T-helper 2 cell (primary cell): Measurements from ENCODE around the gene GYS1.

Experiments
- DNase-seq, 5 experiments: peaks; one replicate each; pipeline versions ENCODE4 v3.0.0 to v3.0.0-alpha.2; 2012 to 2022

The GYS1 gene

GRCh38 chr19:48963371-48964204, 29.5 kb downstream of the GYS1 start:
- DNase-seq: peak; percentile 19 to 70 (median 29)

GRCh38 chr19:48962849-48963165, 30.3 kb downstream of the GYS1 start:
- no peak for DNase-seq

- DNase-seq: peak in 2 of 5 experiments; percentile 30 to 61
Observed at GRCh38 chr19:48962029-48962848, 30.9 kb downstream of the GYS1 start.

DNA sequence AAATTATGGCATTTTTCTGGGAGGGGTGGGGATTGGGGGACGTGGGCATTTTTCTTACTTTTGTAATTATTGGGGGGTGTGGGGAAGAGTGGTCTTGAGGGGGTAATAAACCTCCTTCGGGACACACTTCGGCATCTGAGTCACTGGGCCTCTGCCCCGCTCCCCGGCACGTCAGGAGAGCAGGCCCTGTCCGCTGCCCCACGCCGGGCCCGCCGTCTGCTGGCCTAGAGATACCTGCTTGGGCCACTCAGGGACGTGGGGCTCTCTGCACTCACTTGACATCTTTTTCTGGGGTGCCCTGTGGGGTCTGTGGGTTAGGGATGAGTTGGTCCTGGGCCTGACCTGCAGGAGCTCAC, 31.5 kb downstream of the GYS1 start:
- DNase-seq: no peak

GRCh38 chr19:48961051-48961649, 32.0 kb downstream of the GYS1 start:
- no peak for DNase-seq

DNA sequence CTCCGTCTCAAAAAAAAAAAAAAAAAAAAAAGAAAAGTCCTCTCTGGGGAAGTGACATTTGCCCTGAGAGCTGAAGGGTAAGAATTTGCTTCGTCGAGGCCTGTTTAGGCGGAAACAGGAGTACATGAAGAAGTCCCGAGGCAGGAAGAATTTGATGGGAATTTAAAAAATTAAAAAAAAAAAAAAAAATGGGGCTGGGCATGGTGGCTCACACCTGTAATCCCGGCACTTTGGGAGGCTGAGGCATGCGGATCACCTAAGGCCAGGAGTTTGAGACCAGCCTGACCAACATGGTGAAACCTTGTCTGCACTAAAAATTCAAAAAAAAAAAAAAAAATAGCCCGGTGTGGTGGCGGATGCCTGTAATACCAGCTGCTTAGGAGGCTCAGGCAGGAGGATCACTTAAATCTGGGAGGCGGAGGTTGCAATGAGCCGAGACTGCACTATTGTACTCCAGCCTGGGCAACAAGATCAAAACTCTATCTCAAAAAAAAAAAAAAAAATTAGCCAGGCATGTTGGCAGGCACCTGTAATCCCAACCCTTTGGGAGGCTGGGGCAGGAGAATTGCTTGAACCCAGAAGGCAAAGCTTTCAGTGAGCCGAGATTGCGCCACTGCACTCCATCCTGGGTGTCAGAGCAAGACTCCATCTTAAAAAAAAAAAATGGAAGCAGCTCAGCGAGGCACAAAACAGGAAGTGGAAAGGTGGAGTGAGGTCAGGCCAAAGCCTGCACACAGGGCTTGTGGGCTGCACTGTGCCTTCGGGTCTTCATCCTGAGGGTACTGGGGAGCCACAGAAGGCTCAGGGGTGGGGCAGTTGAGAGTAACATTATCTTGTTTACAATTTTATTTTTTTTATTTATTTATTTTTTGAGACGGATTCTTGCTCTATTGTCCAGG, 33.5 kb downstream of the GYS1 start:
- DNase-seq: peak in 1 of 5 experiments; percentile 65

DNA sequence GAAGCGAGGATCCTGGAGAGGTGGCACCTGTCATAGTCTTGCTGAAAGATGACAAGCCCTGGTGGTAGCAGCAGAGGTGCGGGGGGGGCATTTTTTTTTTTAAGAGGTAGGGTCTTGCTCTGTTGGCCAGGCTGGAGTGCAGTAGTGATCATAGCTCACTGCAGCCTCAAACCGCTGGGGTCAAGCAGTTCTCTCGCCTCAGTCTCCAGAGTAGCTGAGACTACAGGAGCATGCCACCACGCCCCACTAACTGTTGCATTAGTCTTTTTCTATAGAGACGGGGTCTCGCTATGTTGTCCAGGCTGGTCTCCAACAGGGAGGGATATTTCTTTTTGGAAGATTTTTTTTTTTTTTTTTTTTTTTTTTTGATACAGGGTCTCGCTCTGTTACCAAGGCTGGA, 35.1 kb downstream of the GYS1 start:
- no peak for DNase-seq

- DNase-seq: no peak
Observed at GRCh38 chr19:48955308-48955958, 37.7 kb downstream of the GYS1 start.

DNA sequence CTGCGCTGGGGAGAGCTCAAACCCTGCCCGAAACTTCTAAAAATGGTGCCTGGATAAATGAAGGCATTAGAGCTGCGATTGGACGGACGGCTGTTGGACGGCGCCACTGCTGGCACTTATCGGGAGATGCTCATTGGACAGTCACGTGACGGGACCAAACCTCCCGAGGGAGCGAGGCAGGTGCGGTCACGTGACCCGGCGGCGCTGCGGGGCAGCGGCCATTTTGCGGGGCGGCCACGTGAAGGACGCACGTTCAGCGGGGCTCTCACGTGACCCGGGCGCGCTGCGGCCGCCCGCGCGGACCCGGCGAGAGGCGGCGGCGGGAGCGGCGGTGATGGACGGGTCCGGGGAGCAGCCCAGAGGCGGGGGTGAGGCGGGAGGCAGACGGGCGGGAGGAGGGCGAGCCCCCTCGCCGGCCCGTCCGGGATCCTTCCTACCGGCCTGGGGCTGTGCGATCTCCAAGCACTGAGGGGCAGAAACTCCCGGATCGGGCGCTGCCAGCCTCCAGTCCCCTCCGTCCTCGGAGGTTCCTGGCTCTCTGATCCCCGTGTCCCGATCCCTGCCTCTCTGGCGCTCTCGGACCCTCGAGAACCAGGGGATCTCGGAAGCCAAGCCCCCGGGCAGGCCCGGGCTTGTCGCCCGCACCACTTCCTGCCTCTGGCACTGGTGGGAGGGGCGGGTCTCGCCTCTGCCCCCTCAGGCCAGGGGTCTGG, 38.4 kb downstream of the GYS1 start, which contains the start of gene BAX:
Gene BAX (plus strand): TSS at position 281 of the 713 bp plus-strand sequence. CDS start 54 bp downstream, at position 335.
- DNase-seq: peak; percentile 66 to 96 (median 79)

DNA sequence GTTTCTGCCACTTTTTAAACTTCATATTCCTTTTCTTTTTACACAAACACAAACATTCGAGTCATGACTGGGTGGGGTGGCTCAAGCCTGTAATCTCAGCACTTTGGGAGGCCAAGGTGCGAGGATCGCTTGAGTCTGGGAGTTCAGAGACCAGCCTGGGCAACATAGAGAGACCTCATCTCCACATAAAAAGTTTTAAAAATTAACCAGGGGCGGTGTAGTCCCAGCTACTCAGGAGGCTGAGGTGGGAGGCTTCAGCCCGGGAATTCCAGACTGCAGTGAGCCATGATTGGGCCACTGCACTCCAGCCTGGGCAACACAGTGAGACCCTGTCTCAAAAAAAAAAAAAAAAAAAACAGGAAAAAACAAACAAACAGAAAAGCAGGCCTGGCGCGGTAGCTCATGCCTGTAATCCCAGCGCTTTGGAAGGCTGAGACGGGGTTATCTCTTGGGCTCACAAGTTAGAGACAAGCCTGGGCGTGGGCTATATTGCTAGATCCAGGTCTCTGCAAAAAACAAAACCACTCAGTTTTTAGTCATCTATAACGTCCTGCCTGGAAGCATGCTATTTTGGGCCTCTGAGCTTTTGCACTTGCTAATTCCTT, 39.0 kb downstream of the GYS1 start:
- no peak for DNase-seq

DNA sequence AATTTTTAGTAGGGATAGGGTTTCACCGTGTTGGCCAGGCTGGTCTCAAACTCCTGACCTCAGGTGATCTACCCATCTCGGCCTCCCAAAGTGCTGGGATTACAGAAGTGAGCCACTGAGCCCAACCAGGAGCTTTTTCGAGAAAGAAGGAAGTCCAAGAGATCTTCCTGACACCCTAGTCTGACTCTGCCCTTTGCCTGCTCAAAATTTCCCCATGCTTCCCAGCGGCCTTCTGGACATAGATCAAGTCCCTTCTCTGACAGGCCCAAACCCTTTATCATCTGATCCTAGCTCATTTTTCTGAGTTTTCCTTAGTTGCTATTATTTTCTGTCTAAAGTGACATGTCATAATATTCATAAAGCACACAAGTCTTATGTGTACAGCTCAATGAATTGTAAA, 40.0 kb downstream of the GYS1 start:
- no peak for DNase-seq

DNA sequence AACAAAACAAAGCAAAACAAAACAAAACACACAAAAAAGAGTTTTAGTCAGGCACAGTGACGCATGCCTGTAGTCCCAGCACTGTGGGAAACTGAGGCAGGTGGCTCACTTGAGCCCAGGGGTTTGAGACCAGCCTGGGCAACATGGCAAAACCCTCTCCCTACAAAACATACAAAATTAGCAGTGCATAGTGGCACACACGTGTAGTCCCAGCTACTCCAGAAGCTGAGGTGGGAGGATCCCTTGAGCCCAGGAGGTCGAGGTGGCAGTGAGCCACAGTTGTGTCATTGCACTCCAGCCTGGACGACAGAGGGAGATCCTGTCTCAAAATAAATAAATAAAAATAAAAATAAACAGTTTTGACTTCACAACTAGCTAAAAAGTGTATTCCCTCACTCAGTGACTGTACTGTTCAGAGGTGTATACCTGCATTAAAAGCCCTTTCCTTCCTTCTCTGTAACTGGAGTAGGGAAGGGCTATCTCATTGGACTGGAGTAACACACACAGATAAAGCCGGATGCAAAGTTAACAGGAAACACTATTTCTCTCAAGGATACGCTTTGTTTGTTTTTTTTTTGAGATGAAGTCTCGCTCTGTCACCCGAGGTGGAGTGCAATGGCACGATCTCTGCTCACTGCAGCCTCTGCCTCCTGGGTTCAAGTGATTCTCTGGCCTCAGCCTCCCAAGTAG, 42.1 kb downstream of the GYS1 start:
- no peak for DNase-seq

GRCh38 chr19:48950159-48950558, 43.0 kb downstream of the GYS1 start:
- DNase-seq: no peak

- DNase-seq: no peak
Observed at GRCh38 chr19:48947258-48947542, 45.9 kb downstream of the GYS1 start.

DNA sequence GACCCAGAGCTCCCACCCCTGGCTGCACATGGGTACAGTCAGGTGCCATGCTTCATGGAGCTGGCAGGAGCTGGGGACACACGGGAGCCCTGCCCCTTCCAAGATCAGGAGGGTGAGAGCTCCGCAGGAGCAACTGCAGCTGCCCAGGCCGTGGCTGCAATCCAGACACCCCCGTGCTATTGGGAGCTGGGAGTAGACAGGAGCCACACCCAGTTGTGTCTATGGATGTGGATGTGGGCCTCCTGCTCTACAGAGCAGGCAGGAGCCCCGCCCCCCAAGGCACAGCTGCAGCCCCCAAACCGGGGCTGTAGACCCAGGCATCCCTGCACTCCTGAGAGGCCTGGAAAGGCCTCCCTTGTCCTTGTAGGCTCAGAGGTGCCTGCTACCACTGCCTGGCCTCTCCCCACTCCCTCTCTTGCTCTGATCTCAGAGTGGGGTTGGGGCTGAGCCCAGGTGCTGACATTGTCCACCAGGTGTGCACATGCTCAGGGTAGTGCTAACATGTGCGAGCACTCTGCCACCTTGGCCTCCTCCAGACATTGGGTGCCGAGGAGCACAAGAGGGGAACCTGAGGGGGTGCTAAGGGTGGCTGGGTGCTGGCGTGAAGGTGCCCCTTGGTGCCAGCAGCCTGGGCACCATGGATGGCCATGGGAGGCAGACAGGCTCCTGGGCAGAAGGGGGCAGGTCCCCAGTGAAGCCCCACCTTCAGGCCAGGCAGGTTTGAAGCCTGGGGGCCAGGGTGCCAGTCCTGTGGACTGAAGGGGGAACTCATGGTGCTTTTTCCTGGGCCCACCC, 46.4 kb downstream of the GYS1 start:
- no peak for DNase-seq

- no peak for DNase-seq
Observed at GRCh38 chr19:48945817-48946216, 47.3 kb downstream of the GYS1 start.

DNA sequence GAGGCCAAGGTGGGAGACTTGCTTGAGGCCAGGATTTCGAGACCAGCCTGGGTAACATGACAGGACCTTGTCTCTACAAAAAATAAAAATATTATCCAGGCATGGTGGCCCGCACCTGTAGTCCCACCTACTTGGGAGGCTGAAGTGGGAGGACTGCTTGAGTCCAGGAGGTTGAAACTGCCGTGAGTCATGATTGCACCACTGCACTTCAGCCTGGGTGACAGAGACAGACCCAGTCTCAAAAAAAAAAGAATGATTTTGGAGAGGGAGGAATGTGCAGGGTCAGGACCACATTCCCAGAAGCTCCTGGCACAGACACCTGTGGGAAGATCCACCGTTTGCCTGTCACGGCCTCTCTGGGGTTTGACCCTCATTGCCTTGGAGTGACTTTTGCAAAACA, 47.7 kb downstream of the GYS1 start:
- DNase-seq: no peak

- DNase-seq: no peak
Observed at GRCh38 chr19:48943081-48943480, 50.0 kb downstream of the GYS1 start.

DNA sequence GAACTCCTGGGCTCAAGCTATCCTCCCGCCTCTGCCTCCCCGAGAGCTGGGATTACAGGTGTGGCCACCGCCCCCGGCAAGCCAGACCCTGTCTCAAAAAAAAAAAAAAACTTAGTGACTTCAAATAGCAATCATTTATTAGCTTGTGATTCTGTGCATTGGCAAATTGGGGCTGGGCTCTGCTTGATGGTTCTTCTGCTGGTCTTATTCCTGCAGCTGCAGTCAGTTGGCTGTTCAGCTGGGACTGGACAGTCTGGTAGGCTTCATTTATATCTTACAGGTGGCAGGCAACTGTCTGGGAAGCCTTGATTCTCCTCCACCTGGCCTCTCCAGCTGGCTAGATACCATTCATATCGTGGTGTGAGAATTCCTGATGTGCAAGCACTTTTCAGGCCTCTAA, 52.2 kb downstream of the GYS1 start:
- no peak for DNase-seq

GRCh38 chr19:48938256-48938655, 54.9 kb downstream of the GYS1 start:
- no peak for DNase-seq
